GM19025 (cell line): ENCODE results near the gene PDCD1.
"Not testable (repeated sequence)": the region's sequence is repeated elsewhere in the genome, so short reads cannot be mapped to it uniquely, and the experiment has no call there.

Source experiments
- ATAC-seq: cut with Tn5 transposase; IDR thresholded peaks from one replicate; pipeline ENCODE4 v1.9.1; 2021; ENCODE audit warnings: mild to moderate bottlenecking, low read depth, moderate library complexity; ENCODE audit not compliant: unreplicated experiment

Gene PDCD1

GRCh38 chr2:241879326-241879725, 20.6 kb upstream of the PDCD1 start:
- ATAC-seq = no peak

GRCh38 chr2:241877989-241878970, 19.6 kb upstream of the PDCD1 start:
- no peak for ATAC-seq

- ATAC-seq = no peak
Observed at GRCh38 chr2:241877197-241877685, 18.5 kb upstream of the PDCD1 start.

GRCh38 chr2:241876528-241877196, 18.0 kb upstream of the PDCD1 start:
- no peak for ATAC-seq

GRCh38 chr2:241875754-241876527, 17.2 kb upstream of the PDCD1 start:
- not testable (repeated sequence) for ATAC-seq

- no peak for ATAC-seq
Observed at GRCh38 chr2:241874277-241874925, 15.7 kb upstream of the PDCD1 start.

GRCh38 chr2:241873803-241874110, 15.1 kb upstream of the PDCD1 start:
- no peak for ATAC-seq

- no peak for ATAC-seq
Observed at GRCh38 chr2:241873081-241873802, 14.5 kb upstream of the PDCD1 start.

GRCh38 chr2:241872313-241872642, 13.6 kb upstream of the PDCD1 start:
- no peak for ATAC-seq

- ATAC-seq = no peak
Observed at GRCh38 chr2:241871538-241872312, 13.0 kb upstream of the PDCD1 start.

- ATAC-seq = no peak
Observed at GRCh38 chr2:241870611-241871537, 12.2 kb upstream of the PDCD1 start.

GRCh38 chr2:241870081-241870541, 11.4 kb upstream of the PDCD1 start:
- no peak for ATAC-seq

- no peak for ATAC-seq
Observed at GRCh38 chr2:241869087-241869961, 10.6 kb upstream of the PDCD1 start, which contains the start of gene RTP5. Gene RTP5 (plus strand): TSS chr2:241869729. CDS start chr2:241869757, 28 bp downstream.

- no peak for ATAC-seq
Observed at GRCh38 chr2:241868661-241869081, 10.0 kb upstream of the PDCD1 start.

GRCh38 chr2:241867776-241868420, 9.2 kb upstream of the PDCD1 start:
- ATAC-seq = no peak
